IPS DF 4.7 (cell line): ENCODE results near the gene GAK.

Source experiments
- DNase-seq: peaks from one replicate; pipeline ENCODE4 v3.0.0-alpha.2; 2013; ENCODE audit warnings: low spot score; ENCODE audit errors: extremely low read depth

Gene GAK

GRCh38 chr4:964346-965025, 32.4 kb upstream of the GAK start:
- no peak for DNase-seq

DNA sequence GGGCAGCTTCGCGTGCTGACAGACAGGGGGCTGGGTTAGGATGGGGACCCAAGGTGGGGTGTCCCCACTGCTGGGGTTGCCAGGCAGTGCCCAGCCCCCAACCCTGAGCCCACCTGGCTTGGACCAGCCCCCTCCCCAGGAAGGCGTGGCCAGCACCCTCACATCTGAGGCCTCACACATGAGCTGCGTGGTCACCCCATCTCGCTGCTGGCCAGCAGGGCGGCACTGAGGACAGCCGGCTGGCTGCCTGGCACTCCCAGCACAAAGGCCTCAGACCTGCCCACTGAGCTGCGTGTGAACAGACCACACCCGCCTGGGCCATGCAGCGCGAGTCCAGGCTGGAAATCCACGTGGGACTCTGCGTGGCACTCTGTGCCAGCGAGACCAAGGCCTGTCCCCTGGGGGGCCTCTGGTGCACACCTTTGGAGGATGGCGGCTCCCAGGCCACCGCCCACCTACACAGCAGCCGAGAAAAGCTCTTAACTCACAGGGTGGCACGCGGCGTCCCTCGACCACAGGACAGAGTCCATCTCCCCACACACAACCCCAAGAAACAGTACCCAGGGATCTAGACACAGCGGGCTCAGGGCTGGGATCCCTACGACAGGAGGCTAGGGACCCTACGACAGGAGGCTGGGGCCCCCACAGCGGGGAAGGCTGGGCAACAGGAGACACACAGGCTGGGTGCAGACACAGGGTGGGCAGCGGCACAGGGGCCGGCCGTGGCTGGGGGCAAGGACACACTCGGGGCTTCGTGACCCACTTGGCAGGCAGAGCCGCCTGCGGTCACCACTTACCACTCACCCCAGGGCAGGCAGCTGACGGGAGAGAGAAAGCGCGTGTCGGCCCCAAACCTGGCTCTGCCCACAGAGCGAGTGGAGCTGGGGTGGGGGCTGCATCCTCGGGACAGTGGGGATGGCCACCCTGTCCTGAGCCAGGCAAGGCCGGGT, 31.4 kb upstream of the GAK start:
- no peak for DNase-seq

- no peak for DNase-seq
Measured at GRCh38 chr4:962231-963208, 30.4 kb upstream of the GAK start.

DNA sequence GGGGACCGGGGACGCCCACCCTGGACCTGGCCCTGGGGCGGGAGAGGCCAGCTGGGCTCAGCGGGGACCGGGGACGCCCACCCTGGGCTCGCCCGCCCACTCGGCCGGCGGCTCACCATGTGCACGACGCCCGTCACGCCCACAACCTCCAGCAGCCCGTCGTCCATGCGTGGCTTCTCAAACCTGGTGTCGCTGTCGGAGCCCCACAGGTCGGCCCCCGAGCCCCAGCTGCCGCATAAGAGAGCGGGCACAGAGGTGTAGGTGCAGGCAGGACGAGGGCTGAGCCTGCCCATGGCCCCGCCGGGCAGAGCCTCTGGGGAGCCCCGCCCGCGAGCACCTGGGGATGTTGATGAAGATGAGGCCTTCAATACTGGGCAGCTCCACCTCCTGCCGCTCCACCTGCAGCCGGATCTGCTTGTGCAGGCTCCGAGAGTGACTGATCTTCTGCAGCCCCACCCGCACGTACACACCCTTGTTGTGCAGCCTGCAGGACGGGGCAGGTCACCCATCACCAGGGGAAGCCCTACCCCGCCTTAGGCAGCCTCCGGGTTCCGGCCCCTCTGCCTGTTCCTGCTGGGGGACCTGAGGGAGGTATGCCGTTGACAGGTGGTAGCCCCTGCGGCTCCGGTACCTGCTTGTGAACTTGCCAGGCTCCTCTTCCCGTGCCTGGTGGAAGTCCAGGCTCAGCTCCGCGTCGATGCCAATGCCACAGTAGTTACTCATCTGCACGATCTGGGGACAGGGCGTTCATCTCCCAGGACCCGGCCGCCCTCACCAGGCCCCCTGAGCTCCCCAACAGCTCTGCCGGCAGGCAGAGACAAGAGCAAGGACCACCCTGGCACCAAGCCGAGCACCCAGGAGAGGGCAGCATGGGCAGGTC, 29.5 kb upstream of the GAK start:
- DNase-seq, result no peak

DNA sequence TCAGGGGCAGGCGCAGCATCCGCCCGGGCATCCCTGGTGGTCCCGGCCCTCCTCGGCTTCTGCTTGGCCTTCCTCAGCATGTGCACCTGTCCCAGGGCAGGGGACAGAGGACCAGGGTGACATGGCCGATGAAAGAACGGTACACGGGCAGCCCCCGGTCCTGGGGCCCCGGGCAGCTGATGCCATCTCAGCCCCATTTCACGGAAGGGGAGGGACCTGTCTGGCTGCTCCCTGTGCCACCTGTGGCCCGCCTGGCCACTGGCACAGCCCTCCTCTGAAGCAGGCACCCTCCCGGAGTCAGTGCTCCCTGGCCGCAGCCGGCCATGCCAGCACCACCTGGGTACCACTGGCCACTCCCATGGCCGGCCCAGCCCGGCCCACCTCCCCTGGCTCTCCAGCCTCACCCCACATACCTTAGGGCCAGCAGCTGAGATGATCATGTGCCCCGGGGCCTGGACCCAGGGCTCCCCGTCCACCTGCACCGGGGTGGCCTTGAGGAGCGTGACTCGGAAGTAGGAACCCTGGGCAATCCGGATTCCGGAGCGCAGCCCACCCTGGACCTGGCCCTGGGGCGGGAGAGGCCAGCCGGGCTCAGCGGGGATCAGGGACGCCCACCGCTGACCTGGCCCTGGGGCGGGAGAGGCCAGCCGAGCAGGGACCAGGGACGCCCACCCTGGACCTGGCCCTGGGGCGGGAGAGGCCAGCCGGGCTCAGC, 28.7 kb upstream of the GAK start:
- no peak for DNase-seq

- DNase-seq, result no peak
Measured at GRCh38 chr4:960140-960635, 28.1 kb upstream of the GAK start.

DNA sequence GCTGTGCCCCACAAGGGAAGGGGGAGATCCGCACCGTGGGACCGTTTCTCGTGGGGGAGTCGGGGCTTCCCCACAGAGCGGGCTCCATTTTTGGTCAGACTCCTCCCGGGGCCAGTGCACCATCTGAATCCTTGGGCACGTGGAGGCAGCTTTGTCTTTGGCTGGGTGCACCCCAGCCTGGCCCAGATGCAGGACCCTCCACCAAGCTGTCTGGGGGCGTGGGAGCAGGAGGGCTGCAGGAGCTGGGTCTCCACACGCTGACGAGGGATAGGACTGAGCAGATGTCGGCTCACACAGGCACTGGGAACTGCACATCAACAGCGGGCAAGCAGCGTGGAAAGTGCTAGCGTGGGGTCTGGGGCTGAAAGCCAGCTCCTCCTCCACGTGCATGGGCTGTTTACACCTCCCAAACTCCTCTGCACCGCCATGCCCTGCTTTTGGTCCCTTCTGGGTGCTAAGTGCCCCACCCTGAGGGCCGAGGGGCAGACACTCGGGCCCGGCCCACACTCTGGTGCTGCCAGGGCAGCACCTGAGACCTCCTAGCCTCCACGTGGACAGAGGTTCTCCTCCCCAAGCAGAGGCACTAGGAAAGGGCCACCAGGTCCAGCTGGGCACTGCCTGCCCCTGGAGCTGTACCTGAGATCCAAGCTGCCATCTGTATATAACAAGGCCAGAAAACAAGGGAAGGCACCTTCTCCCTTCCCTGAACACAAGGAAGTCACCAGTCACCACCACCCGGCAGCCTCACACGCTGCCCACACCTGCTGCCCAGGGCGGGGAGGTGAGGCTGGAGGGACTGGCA, 27.4 kb upstream of the GAK start:
- DNase-seq, result no peak

DNA sequence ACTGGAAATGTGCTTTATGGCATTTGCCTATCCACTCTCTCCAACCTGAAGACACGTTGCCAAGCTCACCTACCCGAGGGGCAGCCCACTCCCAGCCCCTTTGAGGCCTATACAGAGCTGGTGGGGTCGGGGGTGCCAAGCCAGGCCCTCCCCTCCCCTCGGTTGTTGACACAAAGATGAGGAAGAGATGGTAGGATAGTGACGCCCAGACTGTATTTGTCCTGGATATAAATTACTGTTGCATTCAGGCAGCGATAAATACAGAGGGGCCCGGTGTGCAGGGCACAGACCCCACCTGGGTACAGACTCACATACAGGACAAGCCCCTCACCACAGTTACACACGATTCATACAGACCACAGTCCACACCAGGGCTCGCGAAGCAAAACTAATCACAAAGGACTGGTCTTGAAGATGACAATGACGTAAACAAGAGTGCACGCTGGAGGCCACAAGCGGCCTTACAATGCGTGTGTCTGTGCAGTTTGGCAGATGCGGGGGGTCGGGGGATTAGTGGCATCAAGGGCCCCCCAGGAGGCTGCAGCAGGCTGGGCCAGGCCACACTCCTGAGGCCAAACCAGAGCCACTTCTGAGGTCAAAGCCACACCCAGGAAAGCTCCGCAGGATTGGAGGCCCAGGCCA, 26.7 kb upstream of the GAK start:
- DNase-seq, result no peak

GRCh38 chr4:958314-958665, 26.2 kb upstream of the GAK start:
- no peak for DNase-seq

GRCh38 chr4:957581-958313, 25.6 kb upstream of the GAK start:
- DNase-seq, result no peak

DNA sequence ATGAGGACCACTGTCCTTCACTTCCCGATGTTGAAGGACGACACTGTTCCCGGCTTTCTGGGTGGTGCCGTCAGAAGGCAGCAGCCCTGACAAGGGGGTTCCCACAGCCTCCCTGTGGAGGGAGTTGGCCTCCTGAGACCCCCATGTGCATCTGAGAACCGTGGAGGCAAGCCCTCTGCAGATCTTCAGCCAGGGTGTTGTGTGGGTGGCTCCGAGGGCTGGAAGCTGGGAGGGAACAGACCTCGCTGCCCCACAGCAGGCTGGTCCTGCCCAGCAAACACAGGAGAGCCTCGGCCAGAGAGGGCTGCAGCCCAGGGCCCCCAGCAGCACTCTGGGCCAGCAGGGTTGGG, 25.1 kb upstream of the GAK start:
- DNase-seq, result no peak

DNA sequence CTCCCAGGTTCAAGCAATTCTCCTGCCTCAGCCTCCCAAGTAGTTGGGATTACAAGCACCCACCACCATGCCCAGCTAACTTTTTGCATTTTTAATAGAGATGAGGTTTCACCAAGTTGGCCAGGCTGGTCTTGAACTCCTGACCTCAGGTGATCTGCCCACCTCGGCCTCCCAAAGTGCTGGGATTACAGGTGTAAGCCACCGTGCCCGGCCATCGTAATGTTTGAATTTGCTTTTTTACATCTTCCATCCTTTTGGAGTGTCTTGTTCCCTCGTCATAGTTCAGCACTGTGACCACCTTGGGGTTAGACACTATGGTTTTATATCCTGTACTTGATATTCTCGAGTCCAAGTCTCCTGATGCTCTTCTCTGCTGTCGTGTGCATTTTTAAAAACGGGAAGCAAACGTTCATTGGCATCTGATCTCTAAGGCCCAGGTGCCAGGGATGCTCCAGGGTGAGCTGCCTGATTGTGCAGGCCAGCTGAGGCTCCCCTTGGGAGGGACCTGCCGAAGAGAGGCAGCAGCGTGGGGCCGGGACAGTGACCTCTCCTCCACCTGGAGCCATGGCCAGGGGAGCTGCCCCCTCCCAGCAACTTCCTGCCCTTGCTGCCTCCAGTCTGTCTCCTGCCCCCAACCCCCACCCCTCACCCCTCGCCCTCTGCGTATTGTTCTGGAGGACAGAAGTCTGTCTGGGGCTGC, 24.6 kb upstream of the GAK start:
- DNase-seq, result no peak

DNA sequence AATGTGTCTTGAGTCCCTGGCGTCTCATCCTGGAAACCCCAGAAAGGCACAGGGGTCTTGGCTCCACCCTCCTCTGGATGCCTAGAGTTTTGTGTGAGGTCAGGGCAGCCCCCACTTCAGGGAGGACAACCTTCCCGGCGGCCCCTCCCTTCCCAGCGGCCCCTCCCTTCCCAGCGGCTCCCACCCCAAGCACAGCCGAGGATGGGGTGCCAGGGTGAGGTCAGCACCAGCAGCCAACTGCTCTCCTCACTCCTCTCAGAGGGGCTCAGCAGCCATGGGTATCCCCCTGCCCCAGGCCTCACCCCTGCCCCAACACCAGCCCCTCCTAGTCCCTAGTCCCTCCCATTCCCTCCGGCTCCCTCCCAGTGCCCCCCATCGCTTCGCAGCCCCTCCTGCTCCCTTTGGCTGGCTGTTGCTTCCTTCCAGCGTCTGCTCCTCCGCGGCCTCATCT, 23.8 kb upstream of the GAK start:
- no peak for DNase-seq

DNA sequence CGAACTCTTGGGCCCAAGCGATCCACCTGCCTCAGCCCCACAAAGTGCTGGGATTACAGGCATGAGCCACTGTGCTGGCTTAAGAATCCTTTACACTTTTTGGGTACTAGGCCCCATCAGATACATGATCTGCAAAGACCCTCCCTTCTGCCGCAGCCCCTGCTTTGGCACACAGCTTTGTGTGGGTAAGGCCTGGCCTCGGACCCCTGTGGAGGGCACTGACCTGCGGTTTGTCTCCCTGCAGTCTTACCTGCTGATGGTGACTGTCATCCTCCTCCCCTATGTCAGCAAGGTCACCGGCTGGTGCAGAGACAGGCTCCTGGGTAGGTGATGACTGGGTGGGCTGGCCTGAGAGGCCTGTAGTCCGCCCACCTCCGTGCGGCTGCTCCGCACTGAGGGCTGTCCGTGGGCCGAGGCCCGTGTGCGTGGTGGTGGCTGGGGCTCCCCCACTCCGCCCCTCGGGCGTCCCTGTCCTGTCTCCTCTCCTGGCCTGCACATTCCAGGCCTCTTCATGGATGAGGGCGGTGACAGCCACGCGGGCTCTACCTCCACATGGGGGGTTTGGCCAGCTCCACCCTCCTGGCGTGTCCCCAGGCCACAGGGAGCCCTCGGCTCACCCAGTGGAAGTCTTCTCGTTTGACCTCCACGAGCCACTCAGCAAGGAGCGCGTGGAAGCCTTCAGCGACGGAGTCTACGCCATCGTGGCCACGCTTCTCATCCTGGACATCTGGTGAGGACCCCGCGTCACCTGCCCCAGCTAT, 23.2 kb upstream of the GAK start:
- no peak for DNase-seq

DNA sequence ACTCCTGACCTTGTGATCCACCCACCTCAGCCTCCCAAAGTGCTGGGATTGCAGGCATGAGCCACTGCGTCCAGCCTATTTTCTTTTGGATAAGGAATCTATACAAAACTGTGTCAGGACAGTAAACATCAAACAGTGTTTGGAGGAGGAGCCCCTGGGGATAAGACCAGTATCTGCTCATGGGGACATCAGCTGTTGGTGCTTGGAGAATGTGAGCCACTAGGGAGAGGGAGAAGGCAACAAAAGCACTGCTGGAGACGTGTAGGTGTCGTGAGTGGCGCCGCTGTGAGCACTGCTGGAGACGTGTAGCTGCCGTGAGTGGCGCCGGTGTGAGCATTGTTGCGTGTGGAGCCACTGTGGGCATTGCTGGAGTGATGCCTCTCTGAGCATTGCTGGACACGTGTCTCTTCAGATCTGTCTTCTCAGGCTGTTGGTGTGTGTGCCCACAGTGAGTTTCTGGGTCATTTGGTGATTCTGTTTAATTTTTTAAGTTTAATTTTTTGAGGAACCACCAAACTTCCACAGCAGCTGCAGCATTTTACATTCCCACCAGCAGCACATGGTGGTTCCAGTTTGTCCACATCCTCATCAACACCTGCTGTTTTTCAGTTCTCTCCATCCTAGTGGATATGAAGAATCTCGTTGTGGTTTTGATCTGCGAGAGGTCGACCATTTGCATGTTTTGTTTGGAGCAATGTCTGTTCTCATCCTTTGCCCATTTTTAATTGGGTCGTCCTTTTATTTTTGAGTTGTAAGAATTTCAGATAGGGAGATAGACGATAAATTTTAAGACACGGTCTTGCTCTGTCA, 22.3 kb upstream of the GAK start:
- DNase-seq, result no peak

DNA sequence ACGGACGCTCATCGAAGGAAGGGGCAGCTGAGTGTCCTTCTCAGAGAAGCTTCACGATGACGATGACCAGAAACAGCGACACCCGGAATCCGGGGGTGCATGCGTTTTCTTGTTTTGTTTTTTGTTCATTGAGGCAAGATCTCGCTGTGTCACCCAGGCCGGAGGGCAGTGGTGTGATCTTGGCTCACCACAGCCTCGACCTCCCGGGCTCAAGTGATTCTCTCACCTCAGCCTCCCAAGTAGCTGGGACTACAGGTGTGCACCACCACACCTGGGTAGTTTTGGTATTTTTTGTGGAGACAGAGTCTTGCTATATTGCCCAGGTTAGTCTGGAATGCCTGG, 21.4 kb upstream of the GAK start:
- no peak for DNase-seq
